Spleen (tissue), 7 donors: ENCODE results near the gene KLRK1.

ENCODE experiments used
- POLR2A ChIP-seq, 3 donors: fragments of 450-650 bp; IDR thresholded peaks; one replicate each; pipeline ENCODE4 v1.5.1; 2017; ENCODE audit warnings: antibody characterized with exemption in 3 of 3, mild to moderate bottlenecking in 1 of 3
- TF ChIP-seq, protein P1 (sequence below), 11 experiments: fragments of 200-600 bp in 7 of 11; fragments of 450-650 bp in 4 of 11; sonication (generic) in 4 of 11; IDR thresholded peaks in 8 of 11; conservative IDR thresholded peaks in 3 of 11; 1 replicate in 7 of 11; 2 replicates in 4 of 11; pipeline versions ENCODE4 v1.4.0 to v1.8.0; 2016 to 2021; ENCODE audit warnings: antibody characterized with exemption in 11 of 11, inconsistent platforms in 4 of 11, mild to moderate bottlenecking in 1 of 11
- donor health status: DM: no; HTN: no; CAD: no; lungs with moderate emphysema.
- donor health status: DM: no; HTN: no; CAD: no.
- donor health status: DM: no; HTN: no; CAD: no.

DNA sequence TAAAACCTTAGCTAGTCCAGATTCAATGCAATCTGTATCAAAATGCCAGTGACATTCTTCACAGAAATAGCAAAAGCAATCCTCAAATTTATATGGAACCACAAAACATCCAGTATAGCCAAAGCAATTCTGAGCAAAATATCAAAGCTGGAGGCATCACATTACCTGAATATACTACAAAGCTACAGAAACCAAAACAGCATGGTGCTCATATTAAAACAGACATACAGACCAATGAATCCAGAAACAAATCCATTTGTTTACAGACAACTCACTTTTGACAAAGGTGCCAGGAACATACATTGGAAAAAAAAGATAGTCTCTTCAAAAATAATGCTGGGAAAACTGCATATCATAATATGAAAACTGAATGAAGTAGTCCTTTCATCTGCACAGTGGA lies 15.0 kb upstream of the KLRK1 start:
- no peak for TF ChIP-seq POLR2A (IDR thresholded peaks at IDR 0.05)
- TF ChIP-seq, protein P1, sequence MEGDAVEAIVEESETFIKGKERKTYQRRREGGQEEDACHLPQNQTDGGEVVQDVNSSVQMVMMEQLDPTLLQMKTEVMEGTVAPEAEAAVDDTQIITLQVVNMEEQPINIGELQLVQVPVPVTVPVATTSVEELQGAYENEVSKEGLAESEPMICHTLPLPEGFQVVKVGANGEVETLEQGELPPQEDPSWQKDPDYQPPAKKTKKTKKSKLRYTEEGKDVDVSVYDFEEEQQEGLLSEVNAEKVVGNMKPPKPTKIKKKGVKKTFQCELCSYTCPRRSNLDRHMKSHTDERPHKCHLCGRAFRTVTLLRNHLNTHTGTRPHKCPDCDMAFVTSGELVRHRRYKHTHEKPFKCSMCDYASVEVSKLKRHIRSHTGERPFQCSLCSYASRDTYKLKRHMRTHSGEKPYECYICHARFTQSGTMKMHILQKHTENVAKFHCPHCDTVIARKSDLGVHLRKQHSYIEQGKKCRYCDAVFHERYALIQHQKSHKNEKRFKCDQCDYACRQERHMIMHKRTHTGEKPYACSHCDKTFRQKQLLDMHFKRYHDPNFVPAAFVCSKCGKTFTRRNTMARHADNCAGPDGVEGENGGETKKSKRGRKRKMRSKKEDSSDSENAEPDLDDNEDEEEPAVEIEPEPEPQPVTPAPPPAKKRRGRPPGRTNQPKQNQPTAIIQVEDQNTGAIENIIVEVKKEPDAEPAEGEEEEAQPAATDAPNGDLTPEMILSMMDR (IDR thresholded peaks at IDR 0.05 in 8 of 11, conservative IDR thresholded peaks at IDR 0.05 in 3 of 11), result no peak
